Endodermal cell (in vitro differentiated cells): ENCODE measurements around the gene LAMA4. TPM values are rescaled to one million over a fixed set of nuclear protein-coding genes. Genes with fewer than 3 reads are reported as not detected.
A peak's percentile ranks its signal among the peaks of the same experiment; 100 is the strongest.

Experiments
- DNase-seq: peaks from one replicate; pipeline ENCODE4 v3.0.0-alpha.2; 2017
- H3K27ac ChIP-seq: 2 replicates; pipeline ENCODE4 v1.5.1; 2013; ENCODE audit warnings: mild to moderate bottlenecking, low read depth, low read length, moderate library complexity
- H3K27me3 ChIP-seq: 2 replicates; pipeline ENCODE4 v1.6.1; 2013; ENCODE audit warnings: mild to moderate bottlenecking, low read length, moderate library complexity; ENCODE audit not compliant: insufficient read depth, control insufficient read depth, poor library complexity, severe bottlenecking
- H3K36me3 ChIP-seq: 2 replicates; pipeline ENCODE4 v1.7.0; 2013; ENCODE audit warnings: mild to moderate bottlenecking, low read length, moderate library complexity; ENCODE audit not compliant: control insufficient read depth, insufficient read depth
- H3K4me1 ChIP-seq: one replicate; pipeline ENCODE4 v1.7.0; 2013; ENCODE audit warnings: low read length; ENCODE audit not compliant: control insufficient read depth, insufficient read depth
- H3K4me3 ChIP-seq: 2 replicates; pipeline ENCODE4 v1.5.1; 2013; ENCODE audit warnings: mild to moderate bottlenecking, low read length, moderate library complexity
- H3K9ac ChIP-seq: 2 replicates; pipeline ENCODE4 v1.6.1; 2013; ENCODE audit warnings: mild to moderate bottlenecking, low read length, moderate library complexity; ENCODE audit not compliant: poor library complexity, severe bottlenecking; ENCODE audit errors: extremely low read depth
- H3K9me3 ChIP-seq: 2 replicates; pipeline ENCODE4 v1.6.1; 2013; ENCODE audit warnings: mild to moderate bottlenecking, low read length, moderate library complexity; ENCODE audit not compliant: control insufficient read depth
- H3K27ac Mint-ChIP-seq: 2 replicates; pipeline ENCODE4 v1.8.0; 2020; ENCODE audit warnings: mixed read lengths
- H3K27me3 Mint-ChIP-seq: 2 replicates; pipeline ENCODE4 v1.8.0; 2021; ENCODE audit warnings: mild to moderate bottlenecking, mixed read lengths; ENCODE audit not compliant: insufficient read depth
- H3K36me3 Mint-ChIP-seq: 2 replicates; pipeline ENCODE4 v1.8.0; 2020; ENCODE audit warnings: low read depth, mixed read lengths
- H3K4me1 Mint-ChIP-seq: 2 replicates; pipeline ENCODE4 v1.8.0; 2020; ENCODE audit warnings: mixed read lengths
- H3K4me3 Mint-ChIP-seq: 2 replicates; pipeline ENCODE4 v1.8.0; 2020; ENCODE audit warnings: mild to moderate bottlenecking, moderate library complexity, mixed read lengths
- H3K9me3 Mint-ChIP-seq: 2 replicates; pipeline ENCODE4 v1.8.0; 2020; ENCODE audit warnings: mild to moderate bottlenecking, mixed read lengths
- WGBS, 2 experiments: methylation state at CpG; one replicate each; pipeline versions ENCODE4 v1.1.5 to v1.1.7; 2013; ENCODE audit warnings: missing lambda C conversion rate in 2 of 2, mixed read lengths in 1 of 2; ENCODE audit not compliant: insufficient coverage in 1 of 2, insufficient read length in 1 of 2; 5-methylcytosine and 5-hydroxymethylcytosine counted together
- total RNA-seq, 2 donors: library from RNA; stranded (reverse); fragmentation: NEBNext Ultra II Directional in 1 of 2; extraction: Animal tissue kit (Norgen Biotek cat#: 25700) in 1 of 2; gene quantifications; 2 replicates in 1 of 2; 3 replicates in 1 of 2; pipeline ENCODE4 v1.2.1, GENCODE V29; 2021
- TF ChIP-seq, protein P1 (sequence below): fragments of 200-600 bp; sonication (generic); conservative IDR thresholded peaks from 2 replicates; pipeline ENCODE4 v1.5.0; 2021; ENCODE audit warnings: antibody characterized with exemption, mild to moderate bottlenecking

The LAMA4 gene
- total RNA-seq, 2 donors from 2014 or later: 0.24 to 3.7 TPM

DNA sequence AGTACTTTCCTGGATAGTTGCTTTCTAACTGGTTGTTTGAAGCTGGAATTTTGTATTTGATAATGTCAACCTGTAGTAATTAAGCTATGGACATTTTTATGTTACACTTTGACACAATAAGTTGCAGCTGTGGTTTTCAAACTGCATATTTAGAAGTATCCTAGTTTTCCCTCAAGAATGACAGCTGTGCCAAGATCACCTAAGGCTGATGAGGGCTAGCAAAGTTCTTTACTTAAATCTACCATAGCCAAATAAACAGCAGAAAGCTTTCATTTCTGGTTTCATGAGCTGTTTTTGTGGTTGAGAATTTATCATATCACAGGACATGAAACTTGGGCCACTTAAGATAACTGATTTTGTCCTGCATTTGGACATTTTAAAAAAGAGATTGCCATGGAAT lies 136.3 kb downstream of the LAMA4 start:
- H3K27me3 Mint-ChIP-seq: no peaks in the 10 kb centered on the region
- no peak for DNase-seq
- Histone ChIP-seq H3K4me3 (no peak overlapping the region), H3K27ac (no peak overlapping the region), H3K36me3 (no peaks in the 10 kb centered on the region), H3K9ac (no peak overlapping the region), H3K4me1 (peaks cover 3% of the 10 kb centered on the region), H3K27me3 (no peaks in the 10 kb centered on the region), H3K9me3 (no peaks in the 10 kb centered on the region)
- no peaks in the 10 kb centered on the region for H3K9me3 Mint-ChIP-seq
- peaks cover 5% of the 10 kb centered on the region for H3K4me1 Mint-ChIP-seq
- H3K27ac Mint-ChIP-seq: no peak overlapping the region
- TF ChIP-seq, protein P1, sequence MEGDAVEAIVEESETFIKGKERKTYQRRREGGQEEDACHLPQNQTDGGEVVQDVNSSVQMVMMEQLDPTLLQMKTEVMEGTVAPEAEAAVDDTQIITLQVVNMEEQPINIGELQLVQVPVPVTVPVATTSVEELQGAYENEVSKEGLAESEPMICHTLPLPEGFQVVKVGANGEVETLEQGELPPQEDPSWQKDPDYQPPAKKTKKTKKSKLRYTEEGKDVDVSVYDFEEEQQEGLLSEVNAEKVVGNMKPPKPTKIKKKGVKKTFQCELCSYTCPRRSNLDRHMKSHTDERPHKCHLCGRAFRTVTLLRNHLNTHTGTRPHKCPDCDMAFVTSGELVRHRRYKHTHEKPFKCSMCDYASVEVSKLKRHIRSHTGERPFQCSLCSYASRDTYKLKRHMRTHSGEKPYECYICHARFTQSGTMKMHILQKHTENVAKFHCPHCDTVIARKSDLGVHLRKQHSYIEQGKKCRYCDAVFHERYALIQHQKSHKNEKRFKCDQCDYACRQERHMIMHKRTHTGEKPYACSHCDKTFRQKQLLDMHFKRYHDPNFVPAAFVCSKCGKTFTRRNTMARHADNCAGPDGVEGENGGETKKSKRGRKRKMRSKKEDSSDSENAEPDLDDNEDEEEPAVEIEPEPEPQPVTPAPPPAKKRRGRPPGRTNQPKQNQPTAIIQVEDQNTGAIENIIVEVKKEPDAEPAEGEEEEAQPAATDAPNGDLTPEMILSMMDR: no peak
- no peak overlapping the region for H3K4me3 Mint-ChIP-seq
- no peaks in the 10 kb centered on the region for H3K36me3 Mint-ChIP-seq

DNA sequence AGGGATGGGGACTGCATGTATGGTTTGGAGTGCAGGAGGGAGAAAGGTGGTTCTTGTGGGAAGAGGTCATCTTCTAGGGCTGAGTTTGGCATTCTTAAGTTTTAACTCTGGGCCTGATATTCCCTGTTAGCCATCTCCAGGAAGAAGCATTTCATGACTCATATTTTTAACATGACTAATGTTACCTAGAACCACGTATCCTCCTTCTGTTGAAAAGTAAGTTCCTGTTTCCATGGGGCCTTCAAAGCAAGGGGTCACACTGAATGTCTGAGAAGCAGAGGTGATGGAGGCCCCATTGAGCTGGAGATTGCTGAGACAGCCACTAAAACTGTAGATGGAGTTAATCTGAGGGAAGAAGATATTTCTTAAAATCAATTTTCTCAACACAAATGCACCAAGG lies 136.8 kb downstream of the LAMA4 start:
- Mint-ChIP-seq H3K4me3 (no peak overlapping the region), H3K4me1 (peaks cover 5% of the 10 kb centered on the region), H3K9me3 (no peaks in the 10 kb centered on the region), H3K36me3 (no peaks in the 10 kb centered on the region), H3K27me3 (no peaks in the 10 kb centered on the region), H3K27ac (no peak overlapping the region)
- TF ChIP-seq, protein P1: no peak
- H3K4me1 ChIP-seq: peaks cover 3% of the 10 kb centered on the region
- no peak overlapping the region for H3K27ac ChIP-seq
- no peaks in the 10 kb centered on the region for H3K27me3 ChIP-seq
- no peaks in the 10 kb centered on the region for H3K9me3 ChIP-seq
- 94 to 100% methylated on average over 1 of the region's 1 CpG for WGBS, 2 experiments
- no peak for DNase-seq
- no peak overlapping the region for H3K4me3 ChIP-seq
- H3K36me3 ChIP-seq: no peaks in the 10 kb centered on the region
- no peak overlapping the region for H3K9ac ChIP-seq

DNA sequence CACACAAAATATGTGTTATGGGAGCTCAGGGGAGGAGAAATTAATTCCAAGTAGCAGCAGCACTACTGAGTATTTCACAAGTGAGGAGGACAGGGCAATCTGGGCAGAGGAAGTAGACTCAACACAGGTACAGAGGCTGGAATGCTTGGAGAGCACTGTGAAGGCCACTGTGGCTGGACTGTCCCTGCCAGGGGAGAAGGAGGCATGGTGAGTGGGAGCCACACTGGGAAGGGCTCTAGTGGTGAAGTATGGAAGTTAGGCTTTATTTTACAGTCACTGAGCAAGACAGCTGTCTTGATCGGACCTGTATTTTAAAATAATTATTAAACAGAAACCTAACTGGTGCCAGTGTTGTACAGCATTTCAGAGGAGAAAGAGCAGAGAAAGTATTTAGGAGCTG lies 138.1 kb downstream of the LAMA4 start:
- Histone ChIP-seq H3K36me3 (no peaks in the 10 kb centered on the region), H3K27me3 (no peaks in the 10 kb centered on the region), H3K4me3 (no peak overlapping the region), H3K9me3 (no peaks in the 10 kb centered on the region), H3K9ac (no peak overlapping the region), H3K4me1 (peaks cover 6% of the 10 kb centered on the region), H3K27ac (no peak overlapping the region)
- Mint-ChIP-seq H3K4me3 (no peak overlapping the region), H3K4me1 (peaks cover 8% of the 10 kb centered on the region), H3K9me3 (no peaks in the 10 kb centered on the region), H3K36me3 (no peaks in the 10 kb centered on the region), H3K27me3 (no peaks in the 10 kb centered on the region), H3K27ac (no peak overlapping the region)
- 100% methylated on average over 1 of the region's 1 CpG; no CpG with 5 or more reads in 1 of the 2 experiments for WGBS, 2 experiments
- TF ChIP-seq, protein P1: peak; percentile 60
- no peak for DNase-seq
